OCI-LY7 (cell line): ENCODE data around the gene CNIH1. TPM values are rescaled to one million over a fixed set of nuclear protein-coding genes. Genes with fewer than 3 reads are reported as not detected.

Experiments used
- BruUV-seq: library from RNA; stranded (reverse); fragments of 400-500 nt; replicated peaks from 2 replicates; lab custom pipeline; 2021; lab: Mats Ljungman, UMichigan
- CTCF ChIA-PET: fragments of 300-600 bp; sonication (Branson Sonifier 250); formaldehyde crosslinking; loops from one replicate; lab custom pipeline; 2022; ENCODE audit warnings: antibody characterized with exemption; ENCODE audit not compliant: unreplicated experiment; lab: Charles Lee
- POLR2A ChIA-PET: fragments of 300-600 bp; sonication (Branson Sonifier 250); formaldehyde crosslinking; loops from one replicate; lab custom pipeline; 2022; ENCODE audit warnings: antibody characterized with exemption; lab: Charles Lee
- DNase-seq: peaks from one replicate; pipeline ENCODE4 v3.0.0-alpha.2; 2015; ENCODE audit warnings: low spot score
- H2AFZ ChIP-seq: fragments of 200-600 bp; sonication (generic), shearing (Covaris generic); 2 replicates; pipeline ENCODE4 v1.6.1; 2014; ENCODE audit warnings: mild to moderate bottlenecking, antibody characterized with exemption, low read length, moderate library complexity
- H3K27ac ChIP-seq: fragments of 200-600 bp; sonication (generic); 2 replicates; pipeline ENCODE4 v1.5.1; 2014; ENCODE audit warnings: mixed run types, low read depth, mild to moderate bottlenecking, moderate library complexity, low read length, inconsistent platforms; ENCODE audit not compliant: poor library complexity, severe bottlenecking
- H3K36me3 ChIP-seq: fragments of 200-600 bp; sonication (generic); 2 replicates; pipeline ENCODE4 v1.6.1; 2014; ENCODE audit warnings: mild to moderate bottlenecking, antibody characterized with exemption, low read length, moderate library complexity, mixed read lengths; ENCODE audit not compliant: insufficient read depth
- H3K4me1 ChIP-seq: fragments of 200-600 bp; sonication (generic); 2 replicates; pipeline ENCODE4 v1.5.1; 2014; ENCODE audit warnings: mild to moderate bottlenecking, low read length; ENCODE audit not compliant: insufficient read depth, poor library complexity, severe bottlenecking
- H3K4me2 ChIP-seq: fragments of 200-600 bp; sonication (generic); 2 replicates; pipeline ENCODE4 v1.6.1; 2014; ENCODE audit warnings: mild to moderate bottlenecking, low read length
- H3K4me3 ChIP-seq: fragments of 200-600 bp; sonication (generic); 2 replicates; pipeline ENCODE4 v1.5.1; 2014; ENCODE audit warnings: mild to moderate bottlenecking, low read depth, low read length; ENCODE audit not compliant: poor library complexity, severe bottlenecking
- H3K79me2 ChIP-seq: fragments of 200-600 bp; sonication (generic); 2 replicates; pipeline ENCODE4 v1.6.1; 2016; ENCODE audit warnings: low read depth, mild to moderate bottlenecking, low read length, moderate library complexity, mixed read lengths; ENCODE audit not compliant: insufficient read depth
- H3K9me2 ChIP-seq: fragments of 200-600 bp; sonication (generic); 2 replicates; pipeline ENCODE4 v1.6.1; 2016; ENCODE audit warnings: mild to moderate bottlenecking, low read length, mixed read lengths; ENCODE audit not compliant: insufficient read depth
- H3K9me3 ChIP-seq: fragments of 200-600 bp; sonication (generic); 2 replicates; pipeline ENCODE4 v1.6.1; 2014; ENCODE audit warnings: mild to moderate bottlenecking, mixed run types, low read length, mixed read lengths
- H4K20me1 ChIP-seq: fragments of 200-600 bp; sonication (generic); 2 replicates; pipeline ENCODE4 v1.6.1; 2014; ENCODE audit warnings: mild to moderate bottlenecking, antibody characterized with exemption, low read length, moderate library complexity, mixed read lengths; ENCODE audit not compliant: insufficient read depth
- CTCF ChIP-seq: fragments of 200-600 bp; sonication (generic); conservative IDR thresholded peaks from 2 replicates; pipeline ENCODE4 v1.5.1; 2014; ENCODE audit warnings: mild to moderate bottlenecking, antibody characterized with exemption, low read length, moderate library complexity, mixed read lengths
- EZH2phosphoT487 ChIP-seq: fragments of 200-600 bp; sonication (generic); IDR thresholded peaks from 2 replicates; pipeline ENCODE4 v1.6.1; 2018; ENCODE audit warnings: low read depth, borderline replicate concordance, mild to moderate bottlenecking, mixed run types, antibody characterized with exemption, low read length, moderate library complexity, mixed read lengths
- intact Hi-C: fragments of 100-400 bp; cut with micrococcal nuclease; formaldehyde crosslinking; loops from one replicate; pipeline ENCODE4 v1.10.0; 2022; ENCODE audit not compliant: unreplicated experiment
- total RNA-seq, 2 experiments: library from RNA; depleted of rRNA in 1 of 2; stranded (reverse); fragments of >200 nt in 1 of 2; shearing (Covaris generic) in 1 of 2; gene quantifications; 2 replicates each; pipeline ENCODE4 v1.2.3, GENCODE V29; 2014 to 2022

Gene CNIH1
- total RNA-seq, 2 experiments from 2014 or later: 29.7 to 96.6 TPM

- CTCF ChIA-PET: no interaction called here
- H3K9me3 ChIP-seq: no peaks in the 10 kb centered on the region; the same call in 1 of the 2 replicates
- intact Hi-C loops: loop anchor here (1.0 kb wide), 1 partner anchor 43 kb away; the partner anchor contains the start of gene CNIH1
- H4K20me1 ChIP-seq: 0 out of 2 replicates have a peak, but pooled peaks cover 4% of the 10 kb centered on the region
- peaks cover 87% of the 10 kb centered on the region for H3K79me2 ChIP-seq
- H3K36me3 ChIP-seq: peaks cover 47% of the 10 kb centered on the region
- H3K27ac ChIP-seq: peak overlapping the region; percentile 93
- H3K4me3 ChIP-seq: peak overlapping the region; percentile 87
- POLR2A ChIA-PET: interaction anchor here (1.2 to 9.3 kb wide), 8 partner anchors 11 to 87 kb away, joined by 3 to 75 read pairs (median 10); partner anchors contain the start of genes CDKN3 and CGRRF1
- H3K4me1 ChIP-seq: peaks cover 71% of the 10 kb centered on the region
- peak overlapping the region; percentile 87 for H3K4me2 ChIP-seq
- no peak overlapping the region; the same call in 1 of the 2 replicates for H2AFZ ChIP-seq
- BruUV-seq: no TSS peak
- TF ChIP-seq EZH2phosphoT487 (no peak), CTCF (no peak)
- DNase-seq: no peak
- no peaks in the 10 kb centered on the region for H3K9me2 ChIP-seq
Observed at GRCh38 chr14:54483846-54484245, 42.7 kb upstream of the CNIH1 start.

- intact Hi-C loops: loop anchor here (1.0 kb wide), 1 partner anchor 42 kb away; the partner anchor contains the start of gene CNIH1
- POLR2A ChIA-PET: interaction anchor here (1.0 to 9.3 kb wide), 10 partner anchors 10 to 399 kb away, joined by 3 to 75 read pairs (median 8); partner anchors contain the start of genes CDKN3 and CGRRF1
- no peaks in the 10 kb centered on the region for H3K9me2 ChIP-seq
- H4K20me1 ChIP-seq: 0 out of 2 replicates have a peak, but pooled peaks cover 4% of the 10 kb centered on the region
- peak overlapping the region; percentile 87 for H3K4me3 ChIP-seq
- BruUV-seq: no TSS peak
- peak; percentile 71 for DNase-seq
- peaks cover 54% of the 10 kb centered on the region for H3K36me3 ChIP-seq
- TF ChIP-seq CTCF (no peak), EZH2phosphoT487 (no peak)
- H3K4me1 ChIP-seq: peaks cover 71% of the 10 kb centered on the region
- H3K79me2 ChIP-seq: peaks cover 81% of the 10 kb centered on the region
- peak overlapping the region; percentile 93 for H3K27ac ChIP-seq
- H2AFZ ChIP-seq: no peak overlapping the region; the same call in 1 of the 2 replicates
- CTCF ChIA-PET: interaction anchor here (0.6 kb wide), 1 partner anchor 946 kb away, joined by 3 read pairs; no protein-coding TSS in a partner anchor
- H3K9me3 ChIP-seq: no peaks in the 10 kb centered on the region; the same call in 1 of the 2 replicates
- H3K4me2 ChIP-seq: peak overlapping the region; percentile 87
Observed at GRCh38 chr14:54483073-54483745, 42.0 kb upstream of the CNIH1 start.
